ENCODE measurements around the gene TECPR1.
A peak's percentile ranks its signal among the peaks of the same experiment; 100 is the strongest.

TECPR1 gene

DNA sequence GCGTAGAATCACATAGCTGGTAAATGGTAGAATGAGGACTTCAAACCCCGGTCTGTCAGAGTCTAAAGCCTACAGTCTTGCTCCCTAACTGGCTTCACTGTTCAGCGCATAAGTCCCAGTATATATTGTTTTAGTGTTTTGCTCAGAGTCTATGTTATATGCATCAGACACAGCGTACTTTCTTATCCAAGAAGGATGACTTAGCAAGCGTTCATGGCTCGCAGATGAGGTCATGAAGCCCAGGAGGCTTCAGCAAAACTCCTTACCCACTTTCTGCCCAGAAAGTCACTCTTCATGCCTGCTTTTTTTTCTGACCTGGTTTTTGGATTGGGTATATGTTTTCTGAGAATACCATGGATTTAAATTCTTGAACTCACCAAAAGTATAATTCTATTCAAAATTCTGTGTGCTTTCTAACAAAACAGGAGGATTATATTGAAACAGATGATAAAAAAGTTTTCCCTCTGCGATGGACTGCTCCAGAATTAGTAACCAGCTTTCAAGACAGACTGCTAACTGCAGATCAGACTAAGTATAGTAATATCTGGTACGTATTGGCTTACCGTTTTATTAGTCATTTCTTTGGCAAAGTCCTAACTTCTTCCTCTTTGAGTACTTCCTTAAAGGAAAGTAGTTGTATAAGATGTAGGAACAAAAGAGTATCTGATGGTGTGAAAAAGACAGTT is 65.4 kb downstream of the TECPR1 start:
- Histone ChIP-seq H3K27me3 (no peaks in the 10 kb centered on the region), H3K4me1 (peaks cover 0 to 19% (median 4%) of the 10 kb centered on the region in 4 donors), H3K4me3 (no peak overlapping the region), H3K27ac (peak overlapping the region; percentile 70 to 86), H3K9me3 (no peaks in the 10 kb centered on the region), H3K36me3 (peaks cover 6 to 26% (median 15%) of the 10 kb centered on the region in 3 donors)
- intact Hi-C loops (cut with DNase I; ENCODE audit: low total_unique reads), result no loop called here
- no peak for DNase-seq
- TF ChIP-seq, protein P1, sequence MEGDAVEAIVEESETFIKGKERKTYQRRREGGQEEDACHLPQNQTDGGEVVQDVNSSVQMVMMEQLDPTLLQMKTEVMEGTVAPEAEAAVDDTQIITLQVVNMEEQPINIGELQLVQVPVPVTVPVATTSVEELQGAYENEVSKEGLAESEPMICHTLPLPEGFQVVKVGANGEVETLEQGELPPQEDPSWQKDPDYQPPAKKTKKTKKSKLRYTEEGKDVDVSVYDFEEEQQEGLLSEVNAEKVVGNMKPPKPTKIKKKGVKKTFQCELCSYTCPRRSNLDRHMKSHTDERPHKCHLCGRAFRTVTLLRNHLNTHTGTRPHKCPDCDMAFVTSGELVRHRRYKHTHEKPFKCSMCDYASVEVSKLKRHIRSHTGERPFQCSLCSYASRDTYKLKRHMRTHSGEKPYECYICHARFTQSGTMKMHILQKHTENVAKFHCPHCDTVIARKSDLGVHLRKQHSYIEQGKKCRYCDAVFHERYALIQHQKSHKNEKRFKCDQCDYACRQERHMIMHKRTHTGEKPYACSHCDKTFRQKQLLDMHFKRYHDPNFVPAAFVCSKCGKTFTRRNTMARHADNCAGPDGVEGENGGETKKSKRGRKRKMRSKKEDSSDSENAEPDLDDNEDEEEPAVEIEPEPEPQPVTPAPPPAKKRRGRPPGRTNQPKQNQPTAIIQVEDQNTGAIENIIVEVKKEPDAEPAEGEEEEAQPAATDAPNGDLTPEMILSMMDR (IDR thresholded peaks at IDR 0.05), result no peak

GRCh38 chr7:98185101-98185500 is 66.9 kb downstream of the TECPR1 start:
- intact Hi-C loops (cut with DNase I; ENCODE audit: low total_unique reads), result no loop called here

DNA sequence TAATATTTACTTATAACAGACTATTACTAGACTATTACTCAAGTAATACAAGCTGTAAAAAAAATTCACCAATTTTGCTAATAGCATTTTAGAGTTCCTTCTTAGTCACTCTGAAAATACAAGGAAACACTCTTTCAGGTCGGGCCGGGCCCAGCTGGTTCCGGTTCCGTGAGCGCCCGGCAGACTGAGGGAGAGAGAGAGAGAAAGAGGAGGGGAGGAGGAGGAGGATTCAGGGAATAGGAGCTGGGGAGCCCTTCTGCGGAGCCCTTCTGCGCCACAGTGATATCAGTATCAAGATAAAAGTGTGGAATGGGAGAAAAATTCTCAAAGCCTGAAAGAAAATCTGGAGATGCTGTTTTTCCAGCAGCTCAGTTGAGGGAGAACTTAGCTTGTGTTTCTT is 71.3 kb downstream of the TECPR1 start:
- intact Hi-C loops (cut with DNase I; ENCODE audit: low total_unique reads), result no loop called here
- TF ChIP-seq, protein P1 (IDR thresholded peaks at IDR 0.05), result no peak
- H3K4me3 ChIP-seq, result no peak overlapping the region
- no peak for DNase-seq
- H3K36me3 ChIP-seq, result peaks cover 0 to 18% (median 12%) of the 10 kb centered on the region in 3 donors
- no peaks in the 10 kb centered on the region for H3K27me3 ChIP-seq
- no peak overlapping the region for H3K27ac ChIP-seq
- no peaks in the 10 kb centered on the region for H3K9me3 ChIP-seq
- peaks cover 0 to 4% (median 1%) of the 10 kb centered on the region in 4 donors for H3K4me1 ChIP-seq

More at GRCh38 chr7:98185101-98185500, 66.9 kb downstream of the TECPR1 start:
- no peaks in the 10 kb centered on the region for H3K27me3 ChIP-seq
- TF ChIP-seq, protein P1 (IDR thresholded peaks at IDR 0.05), result no peak
- DNase-seq, result no peak
- peaks cover 0 to 19% (median 4%) of the 10 kb centered on the region in 4 donors for H3K4me1 ChIP-seq
- H3K27ac ChIP-seq, result peak overlapping the region in 1 of 2 donors; percentile 86
- H3K4me3 ChIP-seq, result no peak overlapping the region
- H3K36me3 ChIP-seq, result peaks cover under 1 to 12% (median 8%) of the 10 kb centered on the region in 3 donors
- H3K9me3 ChIP-seq, result no peaks in the 10 kb centered on the region

GRCh38 chr7:98178762-98179490 is 73.1 kb downstream of the TECPR1 start:
- intact Hi-C loops (cut with DNase I; ENCODE audit: low total_unique reads), result no loop called here
- no peak overlapping the region for H3K4me3 ChIP-seq
- H3K27me3 ChIP-seq, result no peaks in the 10 kb centered on the region
- no peaks in the 10 kb centered on the region for H3K9me3 ChIP-seq
- peaks cover 0 to 4% (median 0%) of the 10 kb centered on the region in 4 donors for H3K4me1 ChIP-seq
- H3K36me3 ChIP-seq, result peaks cover 0 to 32% (median 22%) of the 10 kb centered on the region in 3 donors
- DNase-seq, result no peak
- no peak overlapping the region for H3K27ac ChIP-seq
- TF ChIP-seq, protein P1 (IDR thresholded peaks at IDR 0.05), result no peak

DNA sequence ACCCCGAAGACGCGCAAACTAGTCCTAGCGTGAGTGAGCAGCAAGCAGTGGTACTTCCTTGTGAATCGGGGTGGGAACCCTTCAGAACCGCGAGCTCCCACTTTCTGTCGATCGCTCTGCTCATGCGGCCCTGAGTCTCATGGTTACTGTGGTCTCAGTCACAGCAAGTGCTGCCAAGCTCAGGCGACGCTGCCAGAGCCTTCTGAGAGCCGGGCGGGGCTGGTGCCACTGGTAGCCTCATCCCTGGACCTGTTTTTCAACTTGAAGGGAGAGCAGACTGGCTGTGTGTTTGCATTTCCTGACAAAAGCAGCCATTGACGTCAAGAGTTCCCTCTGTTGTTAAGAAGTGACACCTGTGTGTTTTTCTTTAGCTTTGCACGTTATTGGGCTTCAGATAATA is 73.7 kb downstream of the TECPR1 start:
- no peak for DNase-seq
- H3K4me3 ChIP-seq, result no peak overlapping the region
- peaks cover 0 to 37% (median 28%) of the 10 kb centered on the region in 3 donors for H3K36me3 ChIP-seq
- no peak overlapping the region for H3K27ac ChIP-seq
- H3K4me1 ChIP-seq, result peaks cover 0 to 4% (median 0%) of the 10 kb centered on the region in 4 donors
- TF ChIP-seq, protein P1 (IDR thresholded peaks at IDR 0.05), result no peak
- no peaks in the 10 kb centered on the region for H3K9me3 ChIP-seq
- intact Hi-C loops (cut with DNase I; ENCODE audit: low total_unique reads), result no loop called here
- H3K27me3 ChIP-seq, result no peaks in the 10 kb centered on the region

Measured in tibial artery (tissue), 4 donors.